H9 (cell line): Measurements from ENCODE around the gene HSPG2. TPM values are rescaled to one million over a fixed set of nuclear protein-coding genes. Genes with fewer than 3 reads are reported as not detected.

Experiments
- DNase-seq: peaks from one replicate; pipeline ENCODE4 v3.0.0-alpha.2; 2017
- H2AFZ ChIP-seq: one replicate; pipeline ENCODE4 v1.6.1; 2013; ENCODE audit warnings: mild to moderate bottlenecking, low read length, control low read depth, moderate library complexity
- H2AK5ac ChIP-seq: 2 replicates; pipeline ENCODE4 v1.6.1; 2013; ENCODE audit warnings: low read length, control low read depth, mixed read lengths; ENCODE audit not compliant: insufficient read length
- H2BK120ac ChIP-seq: one replicate; pipeline ENCODE4 v1.6.1; 2013; ENCODE audit warnings: low read depth, mild to moderate bottlenecking, low read length, control low read depth, inconsistent platforms; ENCODE audit not compliant: poor library complexity, severe bottlenecking
- H2BK12ac ChIP-seq: 2 replicates; pipeline ENCODE4 v1.6.1; 2013; ENCODE audit warnings: low read length, control low read depth, mixed read lengths, low read depth; ENCODE audit not compliant: insufficient read length
- H2BK15ac ChIP-seq: 2 replicates; pipeline ENCODE4 v1.6.1; 2013; ENCODE audit warnings: low read depth, low read length, control low read depth
- H2BK20ac ChIP-seq: one replicate; pipeline ENCODE4 v1.6.1; 2013; ENCODE audit warnings: low read depth, mild to moderate bottlenecking, low read length, control low read depth, inconsistent platforms; ENCODE audit not compliant: poor library complexity, severe bottlenecking
- H2BK5ac ChIP-seq: 2 replicates; pipeline ENCODE4 v1.6.1; 2013; ENCODE audit warnings: low read length, control low read depth, mixed read lengths; ENCODE audit not compliant: insufficient read length
- H3K14ac ChIP-seq: 2 replicates; pipeline ENCODE4 v1.6.1; 2013; ENCODE audit warnings: low read length, control low read depth; ENCODE audit not compliant: insufficient read depth
- H3K18ac ChIP-seq: 2 replicates; pipeline ENCODE4 v1.6.1; 2013; ENCODE audit warnings: low read depth, mild to moderate bottlenecking, mixed read lengths, low read length, control low read depth; ENCODE audit not compliant: insufficient read length
- H3K23ac ChIP-seq: 2 replicates; pipeline ENCODE4 v1.6.1; 2013; ENCODE audit warnings: low read length, control low read depth, mixed read lengths, low read depth; ENCODE audit not compliant: insufficient read length
- H3K23me2 ChIP-seq: 2 replicates; pipeline ENCODE4 v1.6.1; 2013; ENCODE audit warnings: low read depth, mild to moderate bottlenecking, mixed read lengths, low read length, control low read depth; ENCODE audit not compliant: insufficient read length, poor library complexity, severe bottlenecking
- H3K27ac ChIP-seq: 2 replicates; pipeline ENCODE4 v1.5.1; 2013; ENCODE audit warnings: low read length, control low read depth, mixed read lengths, low read depth; ENCODE audit not compliant: insufficient read length
- H3K27me3 ChIP-seq: 2 replicates; pipeline ENCODE4 v1.6.1; 2013; ENCODE audit warnings: low read length, control low read depth, inconsistent platforms; ENCODE audit not compliant: insufficient read depth
- H3K4ac ChIP-seq: 2 replicates; pipeline ENCODE4 v1.6.1; 2013; ENCODE audit warnings: low read depth, mild to moderate bottlenecking, control low read depth, inconsistent platforms, low read length, moderate library complexity
- H3K4me1 ChIP-seq: 2 replicates; pipeline ENCODE4 v1.6.1; 2013; ENCODE audit warnings: low read length, control low read depth, inconsistent platforms; ENCODE audit not compliant: insufficient read depth
- H3K4me2 ChIP-seq: 2 replicates; pipeline ENCODE4 v1.6.1; 2013; ENCODE audit warnings: low read length, control low read depth, mixed read lengths; ENCODE audit not compliant: insufficient read length, insufficient read depth
- H3K56ac ChIP-seq: 2 replicates; pipeline ENCODE4 v1.6.1; 2013; ENCODE audit warnings: low read depth, mild to moderate bottlenecking, mixed read lengths, low read length, control low read depth; ENCODE audit not compliant: insufficient read length
- H3K79me1 ChIP-seq: 2 replicates; pipeline ENCODE4 v1.6.1; 2013; ENCODE audit warnings: low read depth, mild to moderate bottlenecking, moderate library complexity, low read length, control low read depth, inconsistent platforms; ENCODE audit not compliant: insufficient read depth, poor library complexity, severe bottlenecking
- H3K79me2 ChIP-seq: 2 replicates; pipeline ENCODE4 v1.6.1; 2013; ENCODE audit warnings: low read length, control low read depth, inconsistent platforms; ENCODE audit not compliant: insufficient read depth
- H3K9ac ChIP-seq: 2 replicates; pipeline ENCODE4 v1.6.1; 2013; ENCODE audit warnings: low read length, control low read depth, mixed read lengths; ENCODE audit not compliant: insufficient read length; ENCODE audit errors: extremely low read depth
- H3K9me3 ChIP-seq: one replicate; pipeline ENCODE4 v1.6.1; 2013; ENCODE audit warnings: low read depth, low read length, inconsistent platforms; ENCODE audit not compliant: control insufficient read depth
- H3T11ph ChIP-seq: one replicate; pipeline ENCODE4 v1.6.1; 2013; ENCODE audit warnings: mild to moderate bottlenecking, low read length, control low read depth, inconsistent platforms
- H4K20me1 ChIP-seq: one replicate; pipeline ENCODE4 v1.6.1; 2013; ENCODE audit not compliant: control insufficient read depth, insufficient read length, insufficient read depth
- H4K5ac ChIP-seq: 2 replicates; pipeline ENCODE4 v1.6.1; 2013; ENCODE audit warnings: low read depth, mild to moderate bottlenecking, mixed read lengths, low read length, control low read depth; ENCODE audit not compliant: insufficient read length
- H4K8ac ChIP-seq: replicated peaks from 2 replicates; pipeline ENCODE4 v1.6.1; 2013; ENCODE audit warnings: low read length, control low read depth, mixed read lengths, low read depth; ENCODE audit not compliant: insufficient read length
- H4K91ac ChIP-seq: 2 replicates; pipeline ENCODE4 v1.6.1; 2013; ENCODE audit warnings: low read depth, mild to moderate bottlenecking, moderate library complexity, mixed read lengths, low read length, control low read depth; ENCODE audit not compliant: insufficient read length
- H3K27ac Mint-ChIP-seq, 3 experiments: 2 replicates in 2 of 3; 3 replicates in 1 of 3; pipeline ENCODE4 v1.8.0; 2020 to 2021; ENCODE audit warnings: mixed read lengths in 3 of 3, mild to moderate bottlenecking in 1 of 3, moderate library complexity in 1 of 3
- H3K27me3 Mint-ChIP-seq: 2 replicates; pipeline ENCODE4 v1.8.0; 2021; ENCODE audit warnings: low read depth, mild to moderate bottlenecking, moderate library complexity, mixed read lengths
- H3K36me3 Mint-ChIP-seq, 3 experiments: 2 replicates in 2 of 3; 3 replicates in 1 of 3; pipeline ENCODE4 v1.8.0; 2020 to 2021; ENCODE audit warnings: low read depth in 3 of 3, mixed read lengths in 3 of 3; ENCODE audit not compliant: insufficient read depth in 1 of 3
- H3K4me1 Mint-ChIP-seq, 2 experiments: 2 replicates each; pipeline ENCODE4 v1.8.0; 2020; ENCODE audit warnings: mixed read lengths in 2 of 2
- H3K4me3 Mint-ChIP-seq, 2 experiments: 2 replicates in 1 of 2; 3 replicates in 1 of 2; pipeline ENCODE4 v1.8.0; 2020 to 2021; ENCODE audit warnings: mild to moderate bottlenecking in 2 of 2, mixed read lengths in 2 of 2, moderate library complexity in 1 of 2
- H3K9me3 Mint-ChIP-seq, 2 experiments: 2 replicates in 1 of 2; 3 replicates in 1 of 2; pipeline ENCODE4 v1.8.0; 2020; ENCODE audit warnings: mild to moderate bottlenecking in 2 of 2, mixed read lengths in 2 of 2, moderate library complexity in 1 of 2
- CTCF ChIP-seq: fragments of 200-600 bp; sonication (generic); conservative IDR thresholded peaks from 3 replicates; pipeline ENCODE4 v1.8.0; 2021; ENCODE audit warnings: antibody characterized with exemption, mild to moderate bottlenecking
- WGBS: extraction: QIAGEN DNeasy Blood & Tissue Kit; methylation state at CpG from one replicate; pipeline ENCODE4 v1.1.7; 2013; ENCODE audit warnings: missing lambda C conversion rate, low lambda C conversion rate, mixed read lengths; ENCODE audit not compliant: insufficient read length; ENCODE audit errors: extremely low coverage; 5-methylcytosine and 5-hydroxymethylcytosine counted together
- total RNA-seq: library from RNA; stranded (reverse); gene quantifications from 2 replicates; pipeline ENCODE4 v1.2.1, GENCODE V29; 2021

The HSPG2 gene
- total RNA-seq, 1 experiment from 2014 or later: 90.0 TPM

- H3K27ac Mint-ChIP-seq: peak overlapping the region in 1 of 3 experiments; percentile 64; a peak in 1 of 7 replicates
- Histone ChIP-seq H3K23ac (no peak overlapping the region), H2AFZ (no peak overlapping the region), H3K27me3 (no peaks in the 10 kb centered on the region), H4K20me1 (no peaks in the 10 kb centered on the region), H3K4me2 (no peak overlapping the region), H4K8ac (no peak overlapping the region), H2AK5ac (no peak overlapping the region), H2BK120ac (no peak overlapping the region), H3K56ac (no peak overlapping the region), H3K9ac (no peak overlapping the region), H3K27ac (no peak overlapping the region), H3K79me2 (no peaks in the 10 kb centered on the region), H4K5ac (no peak overlapping the region), H2BK12ac (no peak overlapping the region), H3K79me1 (no peaks in the 10 kb centered on the region), H2BK5ac (no peak overlapping the region), H3K4me1 (no peaks in the 10 kb centered on the region), H3K9me3 (no peaks in the 10 kb centered on the region), H3K14ac (no peak overlapping the region), H4K91ac (no peak overlapping the region), H2BK20ac (no peak overlapping the region), H3K4ac (no peak overlapping the region), H3K18ac (no peak overlapping the region), H3T11ph (no peak overlapping the region), H3K23me2 (no peaks in the 10 kb centered on the region), H2BK15ac (no peak overlapping the region)
- no peaks in the 10 kb centered on the region for H3K4me1 Mint-ChIP-seq
- H3K27me3 Mint-ChIP-seq: no peaks in the 10 kb centered on the region
- H3K4me3 Mint-ChIP-seq: no peak overlapping the region
- no peaks in the 10 kb centered on the region for H3K9me3 Mint-ChIP-seq
- H3K36me3 Mint-ChIP-seq: peaks cover 20 to 66% (median 64%) of the 10 kb centered on the region in 3 experiments
- no peak for TF ChIP-seq CTCF
- no peak for DNase-seq
- no CpG with 5 or more reads among the region's 11 CpGs for WGBS
Observed at GRCh38 chr1:21887796-21888195, 49.3 kb downstream of the HSPG2 start.
